Measurements from ENCODE around the gene CCDC90B. TPM values are rescaled to one million over a fixed set of nuclear protein-coding genes. Genes with fewer than 3 reads are reported as not detected.

The CCDC90B gene
- polyA plus RNA-seq, 1 donor (not counting 4 experiments of a cell fraction or from before 2014, with no cell fraction given): 46.9 TPM

- Histone ChIP-seq H3K4me3 (ENCODE audit: control insufficient read depth in 2 of 3, extremely low read depth in 1 of 3, insufficient read depth in 2 of 3, low read depth in 1 of 3, low read length in 3 of 3) (no peak overlapping the region), H3K4me2 (ENCODE audit: control insufficient read depth, extremely low read depth, insufficient read depth, low read depth, low read length) (no peak overlapping the region), H3K27ac (ENCODE audit: control insufficient read depth, insufficient read depth, low read length) (no peak overlapping the region), H3K79me2 (ENCODE audit: control insufficient read depth, insufficient read depth, low read length) (no peaks in the 10 kb centered on the region), H3K36me3 (ENCODE audit: control insufficient read depth in 2 of 2, extremely low read depth in 1 of 2, insufficient read depth in 2 of 2, low read length in 2 of 2) (no peaks in the 10 kb centered on the region), H3K9me1 (ENCODE audit: control insufficient read depth, extremely low read depth, insufficient read depth, low read length) (no peaks in the 10 kb centered on the region), H3K4me1 (ENCODE audit: control insufficient read depth, extremely low read depth, insufficient read depth, low read length) (no peaks in the 10 kb centered on the region), H3K9ac (ENCODE audit: control insufficient read depth, extremely low read depth, insufficient read depth, low read length) (no peak overlapping the region), H3K27me3 (ENCODE audit: control insufficient read depth, extremely low read depth, insufficient read depth, low read length) (no peaks in the 10 kb centered on the region), H2AFZ (ENCODE audit: control insufficient read depth, low read length) (no peak overlapping the region), H4K20me1 (ENCODE audit: control insufficient read depth, extremely low read depth, insufficient read depth, low read length) (no peaks in the 10 kb centered on the region), H3K9me3 (ENCODE audit: control insufficient read depth, low read depth, low read length) (no peaks in the 10 kb centered on the region)
- FAIRE-seq (no peak), DNase-seq (ENCODE audit: low read depth, low spot score) (no peak)
- TF ChIP-seq EZH2 (IDR thresholded peaks at IDR 0.05; ENCODE audit: low read length): no peak
- TF ChIP-seq CTCF (optimal IDR thresholded peaks at IDR 0.05 in 1 of 3, IDR thresholded peaks at IDR 0.05 in 1 of 3, conservative IDR thresholded peaks at IDR 0.05 in 1 of 3; ENCODE audit: extremely low read depth in 1 of 3, insufficient read depth in 2 of 3, low read length in 3 of 3): no peak
- dilution Hi-C loops (cut with MboI; ENCODE audit: extremely low pct_ligation_motif_present, low sequenced_read_pairs): no loop called here
Observed at GRCh38 chr11:83249445-83249844, 36.7 kb downstream of the CCDC90B start.

GRCh38 chr11:83241291-83241946 lies 44.7 kb downstream of the CCDC90B start:
- peak; percentile 23 for DNase-seq (ENCODE audit: low read depth, low spot score)
- Histone ChIP-seq H3K9ac (ENCODE audit: control insufficient read depth, extremely low read depth, insufficient read depth, low read length) (no peak overlapping the region), H3K9me1 (ENCODE audit: control insufficient read depth, extremely low read depth, insufficient read depth, low read length) (no peaks in the 10 kb centered on the region)

More at GRCh38 chr11:83241291-83241946, 44.7 kb downstream of the CCDC90B start:
- Histone ChIP-seq H3K36me3 (ENCODE audit: control insufficient read depth in 2 of 2, extremely low read depth in 1 of 2, insufficient read depth in 2 of 2, low read length in 2 of 2) (no peaks in the 10 kb centered on the region), H3K4me3 (ENCODE audit: control insufficient read depth in 2 of 3, extremely low read depth in 1 of 3, insufficient read depth in 2 of 3, low read depth in 1 of 3, low read length in 3 of 3) (no peak overlapping the region), H3K4me1 (ENCODE audit: control insufficient read depth, extremely low read depth, insufficient read depth, low read length) (no peaks in the 10 kb centered on the region), H3K79me2 (ENCODE audit: control insufficient read depth, insufficient read depth, low read length) (no peaks in the 10 kb centered on the region), H3K27ac (ENCODE audit: control insufficient read depth, insufficient read depth, low read length) (no peak overlapping the region), H3K27me3 (ENCODE audit: control insufficient read depth, extremely low read depth, insufficient read depth, low read length) (no peaks in the 10 kb centered on the region), H3K4me2 (ENCODE audit: control insufficient read depth, extremely low read depth, insufficient read depth, low read depth, low read length) (no peak overlapping the region), H2AFZ (ENCODE audit: control insufficient read depth, low read length) (no peak overlapping the region), H4K20me1 (ENCODE audit: control insufficient read depth, extremely low read depth, insufficient read depth, low read length) (no peaks in the 10 kb centered on the region), H3K9me3 (ENCODE audit: control insufficient read depth, low read depth, low read length) (no peaks in the 10 kb centered on the region)
- dilution Hi-C loops (cut with MboI; ENCODE audit: extremely low pct_ligation_motif_present, low sequenced_read_pairs): no loop called here
- peak; percentile 65 to 85 (median 69) for TF ChIP-seq CTCF (optimal IDR thresholded peaks at IDR 0.05 in 1 of 3, IDR thresholded peaks at IDR 0.05 in 1 of 3, conservative IDR thresholded peaks at IDR 0.05 in 1 of 3; ENCODE audit: extremely low read depth in 1 of 3, insufficient read depth in 2 of 3, low read length in 3 of 3)
- TF ChIP-seq EZH2 (IDR thresholded peaks at IDR 0.05; ENCODE audit: low read length): no peak
- peak; percentile 87 for FAIRE-seq

Measured in keratinocyte (primary cell).